Subcutaneous abdominal adipose tissue (tissue), 5 donors: ENCODE results near the gene IQCK.
A peak's percentile ranks its signal among the peaks of the same experiment; 100 is the strongest.

ENCODE experiments used
- H3K27ac ChIP-seq: one replicate; pipeline ENCODE4 v1.7.0; 2013; ENCODE audit warnings: low read depth, mild to moderate bottlenecking, inconsistent platforms, low read length, moderate library complexity
- H3K27me3 ChIP-seq, 5 donors: one replicate each; pipeline ENCODE4 v1.7.0; 2013; ENCODE audit warnings: low read length in 5 of 5, inconsistent platforms in 1 of 5; ENCODE audit not compliant: control insufficient read depth in 5 of 5, insufficient read depth in 4 of 5
- H3K36me3 ChIP-seq, 5 donors: one replicate each; pipeline ENCODE4 v1.7.0; 2013; ENCODE audit warnings: low read length in 5 of 5; ENCODE audit not compliant: control insufficient read depth in 5 of 5, insufficient read depth in 5 of 5
- H3K4me1 ChIP-seq, 5 donors: one replicate each; pipeline ENCODE4 v1.7.0; 2013; ENCODE audit warnings: low read length in 5 of 5, mild to moderate bottlenecking in 3 of 5, moderate library complexity in 1 of 5; ENCODE audit not compliant: control insufficient read depth in 5 of 5, insufficient read depth in 5 of 5
- H3K4me3 ChIP-seq, 5 donors: one replicate each; pipeline ENCODE4 v1.7.0; 2013; ENCODE audit warnings: low read length in 5 of 5, low read depth in 1 of 5
- H3K9ac ChIP-seq, 5 donors: one replicate each; pipeline ENCODE4 v1.7.0; 2013; ENCODE audit warnings: low read length in 5 of 5, mild to moderate bottlenecking in 4 of 5, moderate library complexity in 3 of 5
- H3K9me3 ChIP-seq, 5 donors: one replicate each; pipeline ENCODE4 v1.7.0; 2013; ENCODE audit warnings: low read length in 5 of 5; ENCODE audit not compliant: control insufficient read depth in 5 of 5
- donor health status: healthy.
- donor health status: healthy.
- donor health status: healthy.
- donor health status: healthy.
- donor health status: healthy.

IQCK gene

DNA sequence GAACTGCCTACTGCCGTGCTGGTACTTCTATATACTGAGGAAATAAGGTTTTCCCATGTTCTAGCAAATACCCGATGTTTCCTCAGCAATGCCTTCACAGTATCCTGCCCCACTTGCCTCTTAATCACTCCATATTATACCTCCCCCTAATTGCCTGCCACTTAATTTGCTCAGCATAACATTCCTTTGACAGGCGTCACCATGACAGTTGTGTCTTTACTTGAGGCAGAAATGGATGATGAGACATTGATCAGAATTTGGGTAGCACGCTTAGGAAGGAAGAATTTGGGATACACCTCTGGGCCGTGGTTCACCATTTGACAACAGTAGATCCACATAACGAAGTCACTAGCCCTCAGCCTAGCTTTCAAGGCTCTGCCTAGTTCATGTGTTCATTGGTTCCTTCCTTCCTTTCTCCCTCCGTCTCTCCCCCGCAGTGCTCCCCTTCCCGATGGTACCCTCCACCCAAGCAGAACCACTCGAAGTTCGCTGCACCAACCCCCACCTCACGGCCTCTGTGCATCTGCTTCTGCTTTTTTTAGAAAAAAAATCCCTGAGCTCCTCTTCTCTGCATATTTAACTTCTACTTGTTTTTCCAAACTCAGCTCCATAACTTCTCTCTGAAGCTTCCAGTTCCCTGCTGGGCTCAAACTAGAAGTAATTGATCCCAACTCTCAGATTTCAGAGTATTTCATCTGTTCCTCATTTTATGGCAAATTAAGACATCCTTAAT lies 19.4 kb downstream of the IQCK start:
- Histone ChIP-seq H3K9me3 (no peaks in the 10 kb centered on the region), H3K27me3 (no peaks in the 10 kb centered on the region), H3K27ac (no peak overlapping the region), H3K4me3 (no peak overlapping the region), H3K36me3 (peaks cover 0 to 16% (median 7%) of the 10 kb centered on the region in 5 donors), H3K9ac (no peak overlapping the region), H3K4me1 (peaks cover 0 to 18% (median 5%) of the 10 kb centered on the region in 5 donors)

DNA sequence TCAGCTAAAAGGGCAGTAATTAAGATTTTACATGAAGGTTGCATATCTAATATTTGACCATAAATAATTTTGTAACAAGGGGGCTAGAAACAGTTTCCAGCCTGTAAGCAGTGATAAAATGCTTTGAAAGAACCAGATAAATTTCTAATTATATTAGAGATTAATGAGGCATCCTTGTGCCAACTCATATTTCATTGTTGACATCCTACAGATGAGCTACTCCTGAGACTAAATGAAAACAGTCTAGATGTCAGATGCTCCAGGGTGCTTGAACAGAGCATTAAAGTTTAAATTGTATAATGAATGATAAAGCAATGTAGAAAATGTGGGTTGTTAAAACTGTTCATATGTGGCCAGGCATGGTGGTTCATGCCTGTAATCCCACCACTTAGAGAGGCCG lies 23.3 kb downstream of the IQCK start:
- peaks cover 0 to 9% (median 0%) of the 10 kb centered on the region in 5 donors for H3K4me1 ChIP-seq
- H3K36me3 ChIP-seq = peaks cover 0 to 12% (median 4%) of the 10 kb centered on the region in 5 donors

DNA sequence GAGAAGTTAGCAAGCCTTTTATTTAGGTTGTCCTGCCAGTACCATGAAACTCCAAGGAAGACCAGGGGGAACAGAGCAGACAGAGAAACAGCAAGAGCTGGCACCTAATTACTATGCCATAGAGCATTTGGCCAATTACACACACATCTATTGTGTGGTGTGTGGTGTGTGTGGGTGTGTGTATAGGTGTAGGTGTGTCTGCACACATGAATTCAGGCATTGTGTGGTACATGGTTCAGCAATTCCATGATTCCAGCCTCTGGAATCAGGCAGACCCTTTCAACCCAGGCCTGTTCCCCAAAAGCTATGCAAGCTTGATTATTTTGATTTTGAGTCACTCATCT lies 25.7 kb downstream of the IQCK start:
- Histone ChIP-seq H3K27me3 (no peaks in the 10 kb centered on the region), H3K4me1 (peaks cover 0 to 17% (median 0%) of the 10 kb centered on the region in 5 donors), H3K36me3 (peaks cover 0 to 5% (median 0%) of the 10 kb centered on the region in 5 donors), H3K9me3 (no peaks in the 10 kb centered on the region), H3K27ac (no peak overlapping the region), H3K9ac (no peak overlapping the region), H3K4me3 (no peak overlapping the region)

More for the DNA sequence above, 23.3 kb downstream of the IQCK start:
- Histone ChIP-seq H3K27ac (no peak overlapping the region), H3K9me3 (no peaks in the 10 kb centered on the region), H3K9ac (no peak overlapping the region), H3K4me3 (no peak overlapping the region), H3K27me3 (no peaks in the 10 kb centered on the region)

DNA sequence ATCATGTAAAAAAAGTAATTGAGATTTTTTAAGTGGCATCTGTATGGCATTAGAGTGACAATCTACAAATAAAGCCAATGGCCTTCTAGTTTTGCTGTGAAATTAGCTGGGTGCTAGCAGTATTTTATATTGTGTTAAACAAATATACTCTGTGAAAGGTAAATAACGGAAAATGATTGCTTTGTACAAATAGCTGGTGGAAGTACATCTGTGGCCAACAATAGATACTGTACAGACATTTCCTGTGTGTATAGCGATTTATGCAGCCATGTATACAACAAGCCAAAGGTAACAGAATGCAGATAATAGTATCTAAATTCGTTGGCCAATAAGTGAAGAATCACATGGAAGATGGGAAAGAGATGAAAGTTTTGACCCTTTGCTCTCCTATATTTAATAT lies 26.6 kb downstream of the IQCK start:
- no peak overlapping the region for H3K27ac ChIP-seq
- H3K36me3 ChIP-seq = peaks cover 0 to 4% (median 0%) of the 10 kb centered on the region in 5 donors

DNA sequence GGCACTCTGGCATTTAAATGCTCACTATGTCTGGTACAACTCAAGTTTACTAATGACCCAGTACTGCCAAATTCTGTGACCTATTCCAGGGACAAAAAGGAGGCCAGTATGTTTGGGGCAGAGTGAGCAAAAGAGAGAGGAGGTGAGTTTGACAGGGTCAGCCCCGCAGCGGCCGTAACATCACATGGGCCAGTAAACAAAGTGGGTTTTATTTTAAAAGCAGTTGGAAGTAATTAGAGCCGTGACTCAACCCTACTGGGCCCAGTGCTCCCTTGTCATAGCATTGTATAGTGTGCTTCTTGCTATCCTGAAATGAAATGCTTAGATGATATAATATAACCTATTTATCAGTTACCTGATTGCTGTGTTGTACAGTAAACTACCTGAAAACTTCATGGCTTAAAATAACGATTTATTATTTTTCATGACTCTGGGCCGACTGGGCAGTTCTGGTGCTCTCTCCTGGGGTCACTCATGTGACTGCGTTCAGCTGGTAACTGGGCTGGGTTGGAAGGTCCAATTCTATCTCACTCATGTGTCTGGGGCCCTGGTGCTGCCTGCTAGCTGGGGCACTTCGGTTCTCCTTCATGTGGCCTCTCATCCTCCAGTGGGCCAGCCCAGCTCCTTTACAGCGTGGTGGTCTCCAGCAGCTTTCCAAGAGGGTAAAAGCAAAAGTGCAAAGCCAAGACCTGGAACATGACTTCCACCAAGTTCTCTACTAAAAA lies 27.4 kb downstream of the IQCK start:
- no peaks in the 10 kb centered on the region for H3K36me3 ChIP-seq
- H3K27me3 ChIP-seq = no peaks in the 10 kb centered on the region
- H3K9ac ChIP-seq = no peak overlapping the region
- no peak overlapping the region for H3K27ac ChIP-seq
- no peak overlapping the region for H3K4me3 ChIP-seq
- H3K9me3 ChIP-seq = no peaks in the 10 kb centered on the region
- peaks cover 0 to 28% (median 3%) of the 10 kb centered on the region in 5 donors for H3K4me1 ChIP-seq

More for the DNA sequence above, 26.6 kb downstream of the IQCK start:
- Histone ChIP-seq H3K27me3 (no peaks in the 10 kb centered on the region), H3K4me3 (no peak overlapping the region), H3K9me3 (no peaks in the 10 kb centered on the region), H3K9ac (no peak overlapping the region), H3K4me1 (peaks cover 0 to 25% (median 3%) of the 10 kb centered on the region in 5 donors)

DNA sequence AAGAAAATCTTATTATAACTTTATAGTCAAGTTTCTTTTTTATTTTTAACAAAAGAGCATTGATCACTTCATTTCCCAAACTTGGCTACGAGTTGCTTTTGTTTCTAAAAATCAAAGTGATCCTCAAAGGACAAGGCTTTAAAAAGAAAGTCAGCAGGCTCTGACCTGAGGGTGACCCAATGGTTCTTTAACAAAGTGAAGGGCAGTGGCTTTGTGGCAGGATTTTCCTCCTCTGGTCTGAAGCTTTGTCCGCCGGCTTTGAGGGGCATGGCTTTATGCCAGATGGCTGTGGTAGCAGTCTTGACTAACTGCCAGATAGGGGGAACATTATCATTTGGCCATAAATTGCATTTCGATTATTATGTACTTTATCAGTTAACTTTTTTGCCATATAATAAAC lies 28.5 kb downstream of the IQCK start:
- Histone ChIP-seq H3K4me3 (no peak overlapping the region), H3K36me3 (no peaks in the 10 kb centered on the region), H3K4me1 (peaks cover 0 to 33% (median 3%) of the 10 kb centered on the region in 5 donors), H3K27ac (no peak overlapping the region), H3K9me3 (no peaks in the 10 kb centered on the region), H3K27me3 (no peaks in the 10 kb centered on the region), H3K9ac (no peak overlapping the region)

DNA sequence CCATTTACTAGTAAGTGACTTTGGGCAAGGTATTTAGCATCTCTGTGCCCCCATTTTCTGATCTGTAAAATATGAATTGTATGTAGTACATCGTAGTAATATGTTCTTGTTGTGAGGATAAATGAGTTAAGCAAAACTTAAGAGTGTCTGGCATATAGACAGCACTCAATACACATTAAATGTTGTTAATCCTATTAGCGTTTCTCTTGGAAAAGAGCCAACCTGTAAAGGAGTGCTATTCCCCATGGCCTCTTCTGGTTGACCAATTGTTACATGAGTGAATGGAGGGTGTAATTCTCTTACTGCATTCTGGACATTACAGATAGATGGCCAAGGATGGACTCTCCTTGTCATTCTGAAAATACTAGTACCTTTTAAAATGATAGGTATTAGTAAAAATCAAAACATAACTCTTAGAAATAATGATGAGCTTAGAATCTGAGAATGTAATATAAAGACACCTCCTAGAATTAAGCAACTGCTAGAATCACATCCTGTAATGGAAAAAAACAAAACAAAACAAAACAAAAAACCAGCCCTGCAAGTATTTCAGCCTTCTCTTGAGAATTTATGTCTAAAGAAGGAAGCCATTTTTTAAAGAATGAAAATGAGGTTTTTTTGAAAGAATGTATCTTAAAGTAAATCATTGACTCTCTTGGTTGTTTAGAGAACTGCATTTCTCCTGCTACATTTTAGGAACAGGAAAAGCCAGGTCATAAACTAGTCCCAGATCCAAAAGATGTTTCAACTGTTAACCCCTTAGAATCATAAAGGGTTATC lies 30.5 kb downstream of the IQCK start:
- H3K27ac ChIP-seq = no peak overlapping the region

DNA sequence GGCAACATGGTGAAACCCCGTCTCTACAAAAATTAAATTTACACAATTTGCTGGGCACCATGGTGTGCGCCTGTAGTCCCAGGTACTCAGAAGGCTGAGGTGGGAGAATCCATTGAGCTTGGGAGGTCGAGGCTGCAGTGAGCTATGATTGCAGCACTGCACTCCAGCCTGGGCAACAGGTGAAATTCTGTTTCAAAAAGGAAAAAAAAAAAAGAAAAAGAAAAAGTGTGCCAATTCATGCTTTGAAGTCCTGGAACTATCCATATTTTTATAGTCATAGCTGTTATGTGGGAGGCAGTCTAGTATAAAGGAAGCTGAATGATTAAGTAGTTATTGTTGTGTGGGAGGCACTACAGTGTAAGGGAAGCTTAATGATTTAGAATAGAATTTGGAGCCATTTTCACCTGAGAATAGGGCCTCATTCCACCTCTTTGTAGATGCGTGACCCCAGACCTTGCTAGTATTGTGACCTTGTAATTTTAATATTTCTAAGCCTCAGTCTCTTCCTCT lies 31.6 kb downstream of the IQCK start:
- Histone ChIP-seq H3K4me1 (peaks cover 0 to 53% (median 3%) of the 10 kb centered on the region in 5 donors), H3K27me3 (no peaks in the 10 kb centered on the region), H3K9me3 (no peaks in the 10 kb centered on the region), H3K27ac (no peak overlapping the region), H3K4me3 (no peak overlapping the region), H3K36me3 (no peaks in the 10 kb centered on the region), H3K9ac (no peak overlapping the region)

More for the DNA sequence above, 30.5 kb downstream of the IQCK start:
- H3K4me3 ChIP-seq = no peak overlapping the region
- H3K9me3 ChIP-seq = no peaks in the 10 kb centered on the region
- H3K36me3 ChIP-seq = no peaks in the 10 kb centered on the region
- no peak overlapping the region for H3K9ac ChIP-seq
- peaks cover 0 to 46% (median 3%) of the 10 kb centered on the region in 5 donors for H3K4me1 ChIP-seq
- H3K27me3 ChIP-seq = no peaks in the 10 kb centered on the region

DNA sequence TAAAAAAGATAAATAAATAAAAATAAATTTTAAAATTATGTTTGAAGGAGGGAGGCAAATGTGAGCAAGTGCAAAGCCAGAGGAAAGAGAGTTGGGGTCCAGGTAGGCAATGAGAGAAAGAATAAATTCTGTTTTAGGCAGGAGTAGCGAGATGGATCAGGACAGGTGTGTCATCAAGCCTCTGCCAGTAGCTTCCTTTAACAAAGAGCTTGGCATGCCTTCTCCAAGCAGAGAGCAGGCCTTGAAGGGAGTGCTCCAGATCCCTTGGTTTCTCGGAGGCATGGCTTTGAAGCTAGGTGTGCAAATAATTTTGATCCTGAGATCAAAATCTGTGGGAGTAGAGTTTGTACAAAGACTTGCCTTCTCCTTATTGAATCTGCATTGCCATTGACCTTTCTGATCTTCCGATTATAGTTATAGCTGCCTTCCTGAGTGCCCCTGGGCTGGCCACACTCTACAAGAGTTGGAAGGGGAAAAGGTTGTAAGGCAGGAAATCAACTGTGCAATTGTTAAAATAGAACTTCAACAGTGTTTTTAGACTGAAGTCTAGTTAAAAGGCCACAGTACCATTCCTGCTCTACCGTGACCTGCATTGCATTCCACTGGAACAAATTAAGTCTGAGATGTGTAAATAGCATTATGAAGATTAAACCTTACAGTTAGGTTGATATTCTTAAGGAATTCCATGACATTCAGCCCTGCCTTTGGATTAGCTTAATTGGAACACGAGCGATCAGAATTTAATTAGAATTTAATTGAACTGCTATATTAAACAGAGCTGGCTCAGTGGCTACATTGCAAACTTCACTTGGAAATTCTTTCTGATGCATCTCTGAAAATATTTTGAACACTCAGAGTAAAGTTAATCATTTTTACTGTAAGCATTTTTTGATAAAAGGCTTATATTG lies 33.7 kb downstream of the IQCK start:
- H3K36me3 ChIP-seq = no peaks in the 10 kb centered on the region
- H3K9me3 ChIP-seq = no peaks in the 10 kb centered on the region
- H3K4me1 ChIP-seq = peaks cover 0 to 60% (median 3%) of the 10 kb centered on the region in 5 donors
- H3K27ac ChIP-seq = peak overlapping the region; percentile 6
- no peaks in the 10 kb centered on the region for H3K27me3 ChIP-seq
- no peak overlapping the region for H3K4me3 ChIP-seq
- H3K9ac ChIP-seq = no peak overlapping the region
